Measurements from ENCODE around the gene ZNF780A. TPM values are rescaled to one million over a fixed set of nuclear protein-coding genes. Genes with fewer than 3 reads are reported as not detected.
"Not testable (repeated sequence)": the region's sequence is repeated elsewhere in the genome, so short reads cannot be mapped to it uniquely, and the experiment has no call there.

Gene ZNF780A
- 10 to 100 TPM; 19.0 to 20.7 TPM for total RNA-seq

GRCh38 chr19:40090241-40091204 is at the start of gene ZNF780A:
Gene ZNF780A, minus strand, starts transcription at chr19:40090943. Its CDS starts 6,190 bp downstream, at chr19:40084753.
- H3K9me3 Mint-ChIP-seq (ENCODE audit: low read depth) = peaks cover 6% of the 10 kb centered on the region
- peaks cover under 1% of the 10 kb centered on the region for H3K27me3 Mint-ChIP-seq
- H3K27ac Mint-ChIP-seq = peak within 1 kb of the TSS; percentile 100
- H3K4me3 Mint-ChIP-seq = peak within 1 kb of the TSS; percentile 99
- peak; percentile 88 for DNase-seq
- CTCF ChIA-PET = interaction anchor here (0.6 to 2.2 kb wide), 7 partner anchors 9 to 326 kb away, joined by 3 to 7 read pairs (median 4); partner anchors contain the start of genes PSMC4 and ZNF780B
- peaks cover 35% of the 10 kb centered on the region for H3K4me1 Mint-ChIP-seq
- ATAC-seq = peak; percentile 94
- peaks cover 24% of the 10 kb centered on the region for H3K36me3 Mint-ChIP-seq

DNA sequence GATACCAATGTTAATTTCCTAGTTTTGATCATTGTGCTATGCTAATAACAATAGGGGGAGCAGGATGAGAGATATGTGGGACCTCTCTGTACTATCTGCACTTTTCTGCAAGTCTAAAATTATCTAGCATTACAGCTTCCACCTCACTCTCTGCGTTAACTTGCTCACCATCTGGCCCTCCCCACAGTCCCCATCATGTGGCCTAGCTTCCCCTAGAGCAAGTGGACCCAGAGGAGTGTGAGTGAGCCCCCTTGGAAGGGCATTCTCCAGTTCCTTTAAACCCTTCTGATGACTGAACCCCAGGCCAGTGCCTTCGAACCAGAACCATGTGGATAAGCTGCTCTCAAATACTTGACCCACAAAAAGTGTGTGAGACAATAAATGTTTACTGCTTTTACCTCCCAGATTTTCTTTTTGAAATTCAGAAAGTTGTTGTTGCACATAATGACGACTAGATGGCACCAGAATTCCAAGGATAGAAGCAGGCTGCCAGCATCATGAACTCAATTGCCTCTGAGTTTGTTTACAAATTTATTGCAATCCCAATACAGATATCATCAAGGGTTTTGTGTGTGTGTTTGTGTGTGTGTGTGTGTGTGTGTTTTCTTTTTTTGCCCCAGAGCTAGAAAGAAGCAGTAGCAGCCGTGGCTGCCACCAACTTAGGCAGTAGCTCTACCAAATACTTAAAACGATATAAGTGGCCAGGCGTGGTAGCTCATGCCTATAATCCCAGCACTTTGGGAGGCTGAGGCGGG is 49.0 kb upstream of the ZNF780A start:
- Mint-ChIP-seq H3K36me3 (no peaks in the 10 kb centered on the region), H3K9me3 (ENCODE audit: low read depth) (no peaks in the 10 kb centered on the region), H3K4me1 (peaks cover 17% of the 10 kb centered on the region), H3K27me3 (peaks cover 20% of the 10 kb centered on the region), H3K27ac (no peak overlapping the region), H3K4me3 (no peak overlapping the region)
- ATAC-seq (no peak), DNase-seq (no peak)
- CTCF ChIA-PET = interaction anchor here (0.6 to 2.4 kb wide), 13 partner anchors 14 to 1299 kb away, joined by 3 to 26 read pairs (median 5); no protein-coding TSS in a partner anchor

- no peak overlapping the region for H3K4me3 Mint-ChIP-seq
- CTCF ChIA-PET = interaction anchor here (0.8 kb wide), 1 partner anchor 28 kb away, joined by 3 read pairs; no protein-coding TSS in a partner anchor
- no peak for ATAC-seq
- no peaks in the 10 kb centered on the region for H3K36me3 Mint-ChIP-seq
- H3K9me3 Mint-ChIP-seq (ENCODE audit: low read depth) = no peaks in the 10 kb centered on the region
- no peaks in the 10 kb centered on the region for H3K4me1 Mint-ChIP-seq
- no peak overlapping the region for H3K27ac Mint-ChIP-seq
- no peak for DNase-seq
- H3K27me3 Mint-ChIP-seq = peaks cover 31% of the 10 kb centered on the region
Measured at GRCh38 chr19:40136818-40137217, 46.1 kb upstream of the ZNF780A start.

GRCh38 chr19:40134866-40135265 is 44.1 kb upstream of the ZNF780A start:
- ATAC-seq = no peak
- Mint-ChIP-seq H3K4me1 (no peaks in the 10 kb centered on the region), H3K27ac (no peak overlapping the region)

DNA sequence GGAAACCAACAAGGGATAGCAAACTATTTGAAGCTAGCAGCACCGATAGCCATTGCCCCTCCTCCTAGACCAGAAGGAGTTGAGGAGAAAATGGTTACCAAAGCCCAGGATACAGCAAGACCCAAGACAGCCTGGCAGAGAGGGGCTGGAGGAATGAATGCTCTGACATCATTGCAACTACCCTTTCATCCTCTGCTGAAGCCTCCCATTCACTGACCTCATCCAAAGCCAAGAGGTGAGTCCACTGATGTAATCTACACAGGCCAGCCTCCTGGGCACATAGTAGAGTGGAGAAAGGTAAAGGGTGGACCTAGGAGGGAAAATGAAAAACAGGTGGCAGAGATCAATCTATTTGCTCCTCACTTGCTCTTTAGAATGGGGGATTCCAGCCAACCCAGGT is 42.7 kb upstream of the ZNF780A start:
- H3K9me3 Mint-ChIP-seq (ENCODE audit: low read depth) = no peaks in the 10 kb centered on the region
- ATAC-seq (no peak), DNase-seq (no peak)
- no peak overlapping the region for H3K27ac Mint-ChIP-seq
- CTCF ChIA-PET = interaction anchor here (1.3 kb wide), 1 partner anchor 11 kb away, joined by 5 read pairs; no protein-coding TSS in a partner anchor
- no peaks in the 10 kb centered on the region for H3K4me1 Mint-ChIP-seq
- H3K36me3 Mint-ChIP-seq = no peaks in the 10 kb centered on the region
- H3K4me3 Mint-ChIP-seq = no peak overlapping the region
- peaks cover 64% of the 10 kb centered on the region for H3K27me3 Mint-ChIP-seq

More at GRCh38 chr19:40134866-40135265, 44.1 kb upstream of the ZNF780A start:
- no peak for DNase-seq
- Mint-ChIP-seq H3K9me3 (ENCODE audit: low read depth) (no peaks in the 10 kb centered on the region), H3K36me3 (no peaks in the 10 kb centered on the region), H3K4me3 (no peak overlapping the region), H3K27me3 (peaks cover 50% of the 10 kb centered on the region)
- CTCF ChIA-PET = interaction anchor here (1.3 kb wide), 1 partner anchor 10 kb away, joined by 5 read pairs; no protein-coding TSS in a partner anchor

- CTCF ChIA-PET = no interaction called here
- peaks cover 64% of the 10 kb centered on the region for H3K27me3 Mint-ChIP-seq
- H3K4me3 Mint-ChIP-seq = no peak overlapping the region
- no peaks in the 10 kb centered on the region for H3K9me3 Mint-ChIP-seq (ENCODE audit: low read depth)
- no peaks in the 10 kb centered on the region for H3K4me1 Mint-ChIP-seq
- ATAC-seq = no peak
- no peak overlapping the region for H3K27ac Mint-ChIP-seq
- no peak for DNase-seq
- H3K36me3 Mint-ChIP-seq = peaks cover 2% of the 10 kb centered on the region
Measured at GRCh38 chr19:40130013-40130412, 39.3 kb upstream of the ZNF780A start.

DNA sequence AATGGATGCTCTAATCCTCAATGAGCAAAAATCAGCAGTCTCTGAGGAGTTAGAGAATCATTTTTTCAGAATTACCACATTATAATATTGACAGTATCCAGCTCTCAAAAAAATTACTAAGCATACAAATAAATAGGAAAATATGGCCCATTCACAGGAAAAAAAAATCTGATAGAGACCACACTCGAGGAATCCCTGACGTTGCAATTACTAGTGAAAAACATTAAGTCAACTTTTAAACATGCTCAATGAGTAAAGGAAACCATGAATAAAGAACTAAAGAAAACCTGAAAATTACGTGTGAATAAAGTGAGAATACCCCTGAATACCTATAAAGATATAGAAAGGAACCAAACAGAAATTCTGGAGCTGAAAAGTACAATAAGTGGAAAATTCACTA is 38.7 kb upstream of the ZNF780A start:
- no peak overlapping the region for H3K4me3 Mint-ChIP-seq
- H3K36me3 Mint-ChIP-seq = peaks cover 2% of the 10 kb centered on the region
- H3K27ac Mint-ChIP-seq = no peak overlapping the region
- no peaks in the 10 kb centered on the region for H3K4me1 Mint-ChIP-seq
- DNase-seq (no peak), ATAC-seq (no peak)
- H3K9me3 Mint-ChIP-seq (ENCODE audit: low read depth) = no peaks in the 10 kb centered on the region
- H3K27me3 Mint-ChIP-seq = peaks cover 64% of the 10 kb centered on the region
- CTCF ChIA-PET = no interaction called here

- ATAC-seq = no peak
- peaks cover 2% of the 10 kb centered on the region for H3K36me3 Mint-ChIP-seq
- no peak for DNase-seq
- H3K27me3 Mint-ChIP-seq = peaks cover 69% of the 10 kb centered on the region
- H3K4me1 Mint-ChIP-seq = no peaks in the 10 kb centered on the region
- no peaks in the 10 kb centered on the region for H3K9me3 Mint-ChIP-seq (ENCODE audit: low read depth)
- no peak overlapping the region for H3K27ac Mint-ChIP-seq
- no peak overlapping the region for H3K4me3 Mint-ChIP-seq
- CTCF ChIA-PET = no interaction called here
Measured at GRCh38 chr19:40128991-40129390, 38.2 kb upstream of the ZNF780A start.

GRCh38 chr19:40119380-40119779 is 28.6 kb upstream of the ZNF780A start:
- no peak overlapping the region for H3K27ac Mint-ChIP-seq
- peaks cover 2% of the 10 kb centered on the region for H3K9me3 Mint-ChIP-seq (ENCODE audit: low read depth)
- peaks cover 1% of the 10 kb centered on the region for H3K36me3 Mint-ChIP-seq
- H3K4me3 Mint-ChIP-seq = no peak overlapping the region
- H3K4me1 Mint-ChIP-seq = no peaks in the 10 kb centered on the region
- CTCF ChIA-PET = no interaction called here
- peaks cover 13% of the 10 kb centered on the region for H3K27me3 Mint-ChIP-seq
- no peak for ATAC-seq
- no peak for DNase-seq

GRCh38 chr19:40118638-40119037 is 27.9 kb upstream of the ZNF780A start:
- H3K36me3 Mint-ChIP-seq; H3K4me1 Mint-ChIP-seq; ATAC-seq; H3K27me3 Mint-ChIP-seq; H3K4me3 Mint-ChIP-seq; DNase-seq; H3K27ac Mint-ChIP-seq; CTCF ChIA-PET; H3K9me3 Mint-ChIP-seq (ENCODE audit: low read depth): not testable (repeated sequence)

- Mint-ChIP-seq H3K27ac (no peak overlapping the region), H3K4me3 (no peak overlapping the region), H3K27me3 (peaks cover 2% of the 10 kb centered on the region), H3K36me3 (peaks cover 1% of the 10 kb centered on the region), H3K4me1 (no peaks in the 10 kb centered on the region), H3K9me3 (ENCODE audit: low read depth) (peaks cover 2% of the 10 kb centered on the region)
- CTCF ChIA-PET = no interaction called here
- DNase-seq (no peak), ATAC-seq (no peak)
Measured at GRCh38 chr19:40116075-40116474, 25.3 kb upstream of the ZNF780A start.

DNA sequence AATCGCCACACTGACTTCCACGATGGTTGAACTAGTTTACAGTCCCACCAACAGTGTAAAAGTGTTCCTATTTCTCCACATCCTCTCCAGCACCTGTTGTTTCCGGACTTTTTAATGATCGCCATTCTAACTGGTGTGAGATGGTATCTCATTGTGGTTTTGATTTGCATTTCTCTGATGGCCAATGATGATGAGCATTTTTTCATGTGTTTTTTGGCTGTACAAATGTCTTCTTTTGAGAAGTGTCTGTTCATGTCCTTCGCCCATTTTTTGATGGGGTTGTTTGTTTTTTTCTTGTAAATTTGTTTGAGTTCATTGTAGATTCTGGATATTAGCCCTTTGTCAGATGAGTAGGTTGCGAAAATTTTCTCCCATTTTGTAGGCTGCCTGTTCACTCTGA is 23.4 kb upstream of the ZNF780A start:
- CTCF ChIA-PET; H3K36me3 Mint-ChIP-seq; H3K4me3 Mint-ChIP-seq; DNase-seq; H3K9me3 Mint-ChIP-seq (ENCODE audit: low read depth); H3K4me1 Mint-ChIP-seq; H3K27me3 Mint-ChIP-seq; ATAC-seq; H3K27ac Mint-ChIP-seq: not testable (repeated sequence)

DNA sequence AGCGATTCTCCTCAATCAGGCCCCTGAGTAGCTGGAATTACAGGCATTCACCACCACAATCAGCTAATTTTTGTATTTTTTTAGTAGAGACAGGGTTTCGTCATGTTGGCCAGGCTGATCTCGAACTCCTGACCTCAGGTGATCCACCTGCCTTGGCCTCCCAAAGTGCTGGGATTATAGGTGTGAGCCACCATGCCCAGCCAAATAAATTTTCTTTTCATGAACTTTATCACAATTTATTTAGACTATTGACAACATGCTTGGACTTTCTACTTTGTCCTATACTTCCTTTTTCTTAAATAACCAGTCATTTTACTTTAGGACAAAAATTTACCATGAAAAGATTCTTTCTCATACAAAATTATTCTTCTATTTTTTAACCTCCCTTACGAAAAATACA is 21.5 kb upstream of the ZNF780A start:
- ATAC-seq; DNase-seq; CTCF ChIA-PET; H3K9me3 Mint-ChIP-seq (ENCODE audit: low read depth); H3K36me3 Mint-ChIP-seq; H3K4me1 Mint-ChIP-seq; H3K27ac Mint-ChIP-seq; H3K27me3 Mint-ChIP-seq; H3K4me3 Mint-ChIP-seq: not testable (repeated sequence)
